Measurements from ENCODE around the gene MYRIP.

- no peak for TF ChIP-seq CTCF (IDR thresholded peaks at IDR 0.05; ENCODE audit: insufficient read depth, low read length, poor library complexity, severe bottlenecking)
- no peak for TF ChIP-seq EZH2phosphoT487 (conservative IDR thresholded peaks at IDR 0.05; ENCODE audit: low read length)
Observed at GRCh38 chr3:40130721-40131120, 321.3 kb downstream of the MYRIP start.

Measured in SU-DHL-6 (cell line).